MM.1S (cell line): Measurements from ENCODE around the gene SGPL1.

Source experiments
- DNase-seq: peaks from one replicate; pipeline ENCODE4 v3.0.0-alpha.2; 2015
- H2AFZ ChIP-seq: fragments of 300-600 bp; sonication (generic); 2 replicates; pipeline ENCODE4 v1.6.0; 2016; ENCODE audit warnings: antibody characterized with exemption, low read length
- H3F3A ChIP-seq: fragments of 300-600 bp; sonication (generic); 2 replicates; pipeline ENCODE4 v1.6.1; 2016; ENCODE audit warnings: mild to moderate bottlenecking, antibody characterized with exemption, low read length, moderate library complexity, mixed read lengths; ENCODE audit not compliant: insufficient read depth
- H3K27ac ChIP-seq: fragments of 300-600 bp; sonication (generic); 2 replicates; pipeline ENCODE4 v1.5.1; 2016; ENCODE audit warnings: mild to moderate bottlenecking, low read length
- H3K27me3 ChIP-seq: fragments of 300-600 bp; sonication (generic); replicated peaks from 2 replicates; pipeline ENCODE4 v1.6.0; 2016; ENCODE audit warnings: low read length; ENCODE audit not compliant: insufficient read depth
- H3K36me3 ChIP-seq: fragments of 300-600 bp; sonication (generic); replicated peaks from 2 replicates; pipeline ENCODE4 v1.6.1; 2016; ENCODE audit warnings: mild to moderate bottlenecking, low read length, mixed read lengths; ENCODE audit not compliant: insufficient read depth
- H3K4me1 ChIP-seq: fragments of 300-600 bp; sonication (generic); 2 replicates; pipeline ENCODE4 v1.6.1; 2016; ENCODE audit warnings: low read length, mixed read lengths
- H3K4me2 ChIP-seq: fragments of 300-600 bp; sonication (generic); 2 replicates; pipeline ENCODE4 v1.6.0; 2016; ENCODE audit warnings: low read depth, low read length
- H3K4me3 ChIP-seq: fragments of 300-600 bp; sonication (generic); 2 replicates; pipeline ENCODE4 v1.5.1; 2016; ENCODE audit warnings: low read length, mixed read lengths
- H3K79me2 ChIP-seq: fragments of 300-600 bp; sonication (generic); 2 replicates; pipeline ENCODE4 v1.6.1; 2016; ENCODE audit warnings: mixed run types, low read length, mixed read lengths
- H3K9ac ChIP-seq: fragments of 300-600 bp; sonication (generic); 2 replicates; pipeline ENCODE4 v1.6.1; 2016; ENCODE audit warnings: low read length, mixed read lengths
- H3K9me2 ChIP-seq: fragments of 300-600 bp; sonication (generic); replicated peaks from 2 replicates; pipeline ENCODE4 v1.6.1; 2016; ENCODE audit warnings: mild to moderate bottlenecking, low read length, mixed read lengths; ENCODE audit not compliant: insufficient read depth
- H3K9me3 ChIP-seq: fragments of 300-600 bp; sonication (generic); replicated peaks from 2 replicates; pipeline ENCODE4 v1.6.1; 2016; ENCODE audit warnings: mild to moderate bottlenecking, low read length, mixed read lengths; ENCODE audit not compliant: insufficient read depth
- H4K20me1 ChIP-seq: fragments of 300-600 bp; sonication (generic); 2 replicates; pipeline ENCODE4 v1.6.1; 2016; ENCODE audit warnings: mild to moderate bottlenecking, low read length, moderate library complexity, mixed read lengths; ENCODE audit not compliant: insufficient read depth
- EZH2 ChIP-seq: fragments of 300-600 bp; sonication (generic); optimal IDR thresholded peaks from 2 replicates; pipeline ENCODE3; 2017; ENCODE audit warnings: low read depth, mild to moderate bottlenecking, antibody characterized with exemption, low read length, mixed read lengths
- EZH2phosphoT487 ChIP-seq: fragments of 300-600 bp; sonication (generic); IDR thresholded peaks from 2 replicates; pipeline ENCODE4 v1.6.1; 2018; ENCODE audit warnings: antibody characterized with exemption, low read length
- TF ChIP-seq, protein P1 (sequence below): fragments of 300-600 bp; sonication (generic); IDR thresholded peaks from 2 replicates; pipeline ENCODE4 v1.5.1; 2016; ENCODE audit warnings: antibody characterized with exemption, low read length, mixed read lengths

Gene SGPL1

DNA sequence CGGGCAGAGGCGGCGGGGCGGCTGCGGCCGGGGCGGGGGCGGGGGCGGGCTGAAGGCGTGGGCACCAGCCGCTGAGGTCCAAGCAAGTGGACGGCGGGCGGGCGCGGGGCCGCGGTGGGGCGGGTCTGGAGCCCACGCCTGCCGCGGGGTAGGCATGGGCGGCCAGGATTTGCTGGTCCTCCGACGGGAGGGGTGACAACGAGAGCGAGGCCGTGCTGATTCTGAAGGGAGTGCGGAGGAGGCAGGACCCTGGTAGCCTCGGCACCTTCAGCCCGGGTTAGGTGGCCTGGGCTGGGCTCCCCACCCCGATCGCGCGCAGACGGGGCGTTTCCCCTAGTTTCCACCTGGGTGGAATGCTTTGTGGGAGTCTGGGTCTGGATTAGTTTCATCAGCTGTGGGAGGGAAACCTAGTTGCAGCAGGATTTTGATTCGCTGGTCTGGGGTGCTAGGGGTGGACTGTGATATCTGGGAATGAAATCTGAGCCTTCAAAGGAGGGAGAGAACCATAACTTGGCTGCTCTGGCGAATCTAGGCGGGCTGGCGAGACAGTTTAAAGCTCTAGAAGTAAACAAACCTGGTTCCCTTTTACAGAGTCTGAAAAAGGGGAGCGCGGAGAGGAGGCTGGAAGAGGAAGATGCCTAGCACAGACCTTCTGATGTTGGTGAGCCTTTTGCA, 609 bp downstream of the SGPL1 start:
- peak overlapping the region; percentile 80 for H3K4me3 ChIP-seq
- no peaks in the 10 kb centered on the region for H3F3A ChIP-seq
- peak overlapping the region; percentile 81 for H3K4me2 ChIP-seq
- H4K20me1 ChIP-seq: no peaks in the 10 kb centered on the region
- peak; percentile 24 for DNase-seq
- H2AFZ ChIP-seq: peak overlapping the region; percentile 86
- no peak for TF ChIP-seq EZH2phosphoT487
- TF ChIP-seq EZH2: no peak
- TF ChIP-seq, protein P1, sequence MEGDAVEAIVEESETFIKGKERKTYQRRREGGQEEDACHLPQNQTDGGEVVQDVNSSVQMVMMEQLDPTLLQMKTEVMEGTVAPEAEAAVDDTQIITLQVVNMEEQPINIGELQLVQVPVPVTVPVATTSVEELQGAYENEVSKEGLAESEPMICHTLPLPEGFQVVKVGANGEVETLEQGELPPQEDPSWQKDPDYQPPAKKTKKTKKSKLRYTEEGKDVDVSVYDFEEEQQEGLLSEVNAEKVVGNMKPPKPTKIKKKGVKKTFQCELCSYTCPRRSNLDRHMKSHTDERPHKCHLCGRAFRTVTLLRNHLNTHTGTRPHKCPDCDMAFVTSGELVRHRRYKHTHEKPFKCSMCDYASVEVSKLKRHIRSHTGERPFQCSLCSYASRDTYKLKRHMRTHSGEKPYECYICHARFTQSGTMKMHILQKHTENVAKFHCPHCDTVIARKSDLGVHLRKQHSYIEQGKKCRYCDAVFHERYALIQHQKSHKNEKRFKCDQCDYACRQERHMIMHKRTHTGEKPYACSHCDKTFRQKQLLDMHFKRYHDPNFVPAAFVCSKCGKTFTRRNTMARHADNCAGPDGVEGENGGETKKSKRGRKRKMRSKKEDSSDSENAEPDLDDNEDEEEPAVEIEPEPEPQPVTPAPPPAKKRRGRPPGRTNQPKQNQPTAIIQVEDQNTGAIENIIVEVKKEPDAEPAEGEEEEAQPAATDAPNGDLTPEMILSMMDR: no peak
- H3K9me3 ChIP-seq: no peaks in the 10 kb centered on the region
- no peaks in the 10 kb centered on the region for H3K4me1 ChIP-seq
- H3K27ac ChIP-seq: no peak overlapping the region
- no peaks in the 10 kb centered on the region for H3K27me3 ChIP-seq
- no peaks in the 10 kb centered on the region for H3K79me2 ChIP-seq
- H3K9me2 ChIP-seq: no peaks in the 10 kb centered on the region
- H3K36me3 ChIP-seq: no peaks in the 10 kb centered on the region
- peak overlapping the region; percentile 50; the same call in 1 of the 2 replicates for H3K9ac ChIP-seq

DNA sequence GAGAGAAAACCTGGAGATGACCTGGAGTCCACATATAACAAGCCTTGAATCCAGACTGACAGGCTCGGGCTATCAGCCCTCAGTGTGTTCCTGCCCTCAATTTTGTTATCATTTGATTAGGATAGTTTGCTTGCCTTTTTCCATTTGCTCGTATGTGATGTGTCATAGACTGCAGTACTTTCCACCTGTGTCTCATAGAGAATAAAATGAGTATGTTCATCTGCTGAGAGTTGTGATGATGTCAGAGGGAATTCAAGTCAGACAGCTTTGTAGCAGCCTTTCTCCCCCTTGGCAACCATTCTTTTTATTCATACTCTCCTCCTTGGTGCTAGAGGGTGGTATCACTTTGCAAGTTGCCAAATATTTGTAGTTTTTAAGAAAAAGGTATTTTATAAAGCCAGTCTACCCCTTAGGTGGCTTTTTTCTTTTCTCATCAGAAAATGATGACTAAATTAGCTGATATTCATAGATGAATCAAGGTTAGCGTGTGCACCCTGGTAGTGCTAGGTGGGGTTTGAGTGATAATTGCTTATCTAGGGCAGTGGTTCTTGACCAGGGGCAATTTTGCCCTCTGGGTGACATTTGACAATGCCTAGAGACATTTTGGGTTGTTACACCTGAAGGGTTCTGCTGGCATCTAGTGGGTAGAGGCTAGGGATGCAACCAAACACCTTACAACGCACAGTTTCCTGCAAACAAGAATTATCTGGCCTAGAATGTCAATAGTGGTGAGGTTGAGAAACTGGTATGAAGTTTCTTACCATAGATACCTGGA, 5.4 kb downstream of the SGPL1 start:
- Histone ChIP-seq H3K79me2 (no peaks in the 10 kb centered on the region), H3K27me3 (no peaks in the 10 kb centered on the region), H3K4me2 (no peak overlapping the region), H2AFZ (no peak overlapping the region), H3K4me3 (no peak overlapping the region), H3K36me3 (no peaks in the 10 kb centered on the region), H3K9me2 (no peaks in the 10 kb centered on the region), H3K4me1 (no peaks in the 10 kb centered on the region), H3K9ac (no peak overlapping the region), H3K27ac (no peak overlapping the region), H3F3A (no peaks in the 10 kb centered on the region), H3K9me3 (no peaks in the 10 kb centered on the region), H4K20me1 (no peaks in the 10 kb centered on the region)
- no peak for DNase-seq
- TF ChIP-seq EZH2phosphoT487 (no peak), EZH2 (no peak)
- TF ChIP-seq, protein P1: no peak

DNA sequence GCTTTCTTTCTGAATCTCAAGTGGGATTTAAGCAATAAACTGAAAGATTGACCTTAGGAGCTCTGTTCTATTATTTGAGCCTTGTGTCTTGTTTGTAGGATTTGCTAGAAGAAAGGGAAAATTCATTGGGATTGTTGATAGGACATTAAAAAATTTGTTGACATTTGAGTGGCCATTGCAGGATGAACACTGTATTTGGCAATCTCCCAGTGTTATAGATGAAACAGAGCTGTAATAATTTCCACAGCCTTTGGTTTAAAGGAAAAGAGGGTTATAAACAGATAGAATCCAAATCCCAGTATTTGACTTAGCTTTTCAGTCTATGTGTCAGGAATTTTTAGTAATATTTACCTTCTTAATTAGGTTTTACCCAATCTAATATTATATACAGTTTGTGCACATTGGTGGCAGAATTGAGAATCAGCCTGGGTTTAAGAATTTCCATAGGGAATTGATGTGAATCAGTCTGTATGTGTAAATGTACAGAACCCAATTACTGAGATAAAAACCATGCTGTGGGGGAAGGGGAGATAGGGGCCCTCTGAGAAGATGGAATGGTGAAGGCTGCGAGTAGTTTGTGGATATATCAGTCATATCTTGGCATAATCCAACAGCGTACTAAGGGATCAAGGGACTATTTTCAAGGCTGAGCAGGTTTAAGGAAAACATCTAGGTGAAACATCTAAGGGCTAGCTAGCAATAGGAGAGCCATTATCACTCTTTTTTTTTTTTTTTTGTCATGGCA, 6.5 kb downstream of the SGPL1 start:
- no peak for DNase-seq
- Histone ChIP-seq H3K4me3 (no peak overlapping the region), H3K4me2 (no peak overlapping the region), H4K20me1 (no peaks in the 10 kb centered on the region), H3K27ac (no peak overlapping the region), H3K27me3 (no peaks in the 10 kb centered on the region), H3K4me1 (no peaks in the 10 kb centered on the region), H3K9me3 (no peaks in the 10 kb centered on the region), H3K36me3 (no peaks in the 10 kb centered on the region), H3F3A (no peaks in the 10 kb centered on the region), H3K9ac (no peak overlapping the region), H2AFZ (no peak overlapping the region), H3K79me2 (no peaks in the 10 kb centered on the region), H3K9me2 (no peaks in the 10 kb centered on the region)
- TF ChIP-seq EZH2 (no peak), EZH2phosphoT487 (no peak)
- TF ChIP-seq, protein P1: no peak
